Uterus (tissue), 4 donors: ENCODE measurements around the gene MEGF9. TPM values are rescaled to one million over a fixed set of nuclear protein-coding genes. Genes with fewer than 3 reads are reported as not detected.

Experiments used
- DNase-seq, 2 donors: peaks; one replicate each; pipeline ENCODE4 v3.0.0-alpha.2; 2019 to 2020
- H3K27ac ChIP-seq, 2 donors: fragments of 200-600 bp; sonication (generic); 1 replicate in 1 of 2; 2 replicates in 1 of 2; pipeline ENCODE4 v1.5.1; 2016 to 2018
- H3K27me3 ChIP-seq, 2 donors: fragments of 200-600 bp; sonication (generic); one replicate each; pipeline ENCODE4 v1.5.1; 2018 to 2019; ENCODE audit warnings: control low read depth in 1 of 2
- H3K36me3 ChIP-seq, 2 donors: fragments of 200-600 bp; sonication (generic); one replicate each; pipeline ENCODE4 v1.5.1; 2019; ENCODE audit warnings: control low read depth in 1 of 2
- H3K4me1 ChIP-seq, 2 donors: fragments of 200-600 bp; sonication (generic); one replicate each; pipeline ENCODE4 v1.5.1; 2018 to 2019; ENCODE audit warnings: control low read depth in 1 of 2
- H3K4me3 ChIP-seq, 2 donors: fragments of 200-600 bp; sonication (generic); 1 replicate in 1 of 2; 2 replicates in 1 of 2; pipeline ENCODE4 v1.5.1; 2018 to 2019; ENCODE audit warnings: mild to moderate bottlenecking in 1 of 2
- H3K9me3 ChIP-seq, 2 donors: fragments of 200-600 bp; sonication (generic); one replicate each; pipeline ENCODE4 v1.5.1; 2019; ENCODE audit warnings: control low read depth in 1 of 2
- POLR2A ChIP-seq, 2 donors: fragments of 450-650 bp; IDR thresholded peaks; one replicate each; pipeline ENCODE4 v1.6.1; 2016; ENCODE audit warnings: antibody characterized with exemption in 2 of 2, mild to moderate bottlenecking in 1 of 2, moderate library complexity in 1 of 2
- intact Hi-C: fragments of 100-400 bp; cut with DNase I; formaldehyde crosslinking; loops from one replicate; pipeline ENCODE4 v1.15.1; 2023; ENCODE audit warnings: low total_unique reads
- total RNA-seq, 4 donors: library from RNA; depleted of rRNA in 3 of 4; stranded (reverse); fragments of >200 nt in 3 of 4; gene quantifications; one replicate each; pipeline versions ENCODE4 v1.1.0 to v1.2.4, GENCODE V29; 2014 to 2023
- TF ChIP-seq, protein P1 (sequence below), 4 experiments: fragments of 200-600 bp in 2 of 4; fragments of 450-650 bp in 2 of 4; sonication (generic) in 2 of 4; IDR thresholded peaks; one replicate each; pipeline ENCODE4 v1.5.1; 2016 to 2019; ENCODE audit warnings: antibody characterized with exemption in 4 of 4, mild to moderate bottlenecking in 2 of 4, moderate library complexity in 1 of 4
- donor health status: DM: yes; HTN: yes; CAD: no.

MEGF9 gene
- total RNA-seq, 4 donors from 2014 or later = 6.1 to 16.2 (median 13.1) TPM

DNA sequence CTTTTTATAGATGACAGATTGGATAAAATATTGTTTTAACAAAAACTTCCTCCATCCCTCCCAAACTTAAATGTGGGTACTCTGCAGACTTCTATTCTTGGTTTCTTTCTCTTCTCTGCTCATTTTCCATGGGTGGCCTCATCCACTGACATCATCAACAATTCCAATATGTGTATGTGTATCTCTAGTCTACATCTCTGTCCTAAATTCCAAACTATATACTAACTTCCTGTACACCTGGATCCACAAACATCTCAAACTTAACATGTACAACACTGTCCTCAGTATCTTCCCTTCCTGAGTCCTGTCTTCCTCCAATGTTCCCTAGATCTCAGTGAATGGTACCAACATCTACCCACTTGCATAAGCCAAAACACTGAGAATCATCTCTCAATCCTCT, 105.8 kb downstream of the MEGF9 start:
- Histone ChIP-seq H3K4me1 (no peaks in the 10 kb centered on the region), H3K36me3 (no peaks in the 10 kb centered on the region), H3K9me3 (no peaks in the 10 kb centered on the region), H3K4me3 (no peak overlapping the region), H3K27me3 (no peaks in the 10 kb centered on the region), H3K27ac (no peak overlapping the region)
- DNase-seq = no peak
- TF ChIP-seq POLR2A (IDR thresholded peaks at IDR 0.05) = no peak
- TF ChIP-seq, protein P1, sequence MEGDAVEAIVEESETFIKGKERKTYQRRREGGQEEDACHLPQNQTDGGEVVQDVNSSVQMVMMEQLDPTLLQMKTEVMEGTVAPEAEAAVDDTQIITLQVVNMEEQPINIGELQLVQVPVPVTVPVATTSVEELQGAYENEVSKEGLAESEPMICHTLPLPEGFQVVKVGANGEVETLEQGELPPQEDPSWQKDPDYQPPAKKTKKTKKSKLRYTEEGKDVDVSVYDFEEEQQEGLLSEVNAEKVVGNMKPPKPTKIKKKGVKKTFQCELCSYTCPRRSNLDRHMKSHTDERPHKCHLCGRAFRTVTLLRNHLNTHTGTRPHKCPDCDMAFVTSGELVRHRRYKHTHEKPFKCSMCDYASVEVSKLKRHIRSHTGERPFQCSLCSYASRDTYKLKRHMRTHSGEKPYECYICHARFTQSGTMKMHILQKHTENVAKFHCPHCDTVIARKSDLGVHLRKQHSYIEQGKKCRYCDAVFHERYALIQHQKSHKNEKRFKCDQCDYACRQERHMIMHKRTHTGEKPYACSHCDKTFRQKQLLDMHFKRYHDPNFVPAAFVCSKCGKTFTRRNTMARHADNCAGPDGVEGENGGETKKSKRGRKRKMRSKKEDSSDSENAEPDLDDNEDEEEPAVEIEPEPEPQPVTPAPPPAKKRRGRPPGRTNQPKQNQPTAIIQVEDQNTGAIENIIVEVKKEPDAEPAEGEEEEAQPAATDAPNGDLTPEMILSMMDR (IDR thresholded peaks at IDR 0.05) = no peak
- intact Hi-C loops = no loop called here

DNA sequence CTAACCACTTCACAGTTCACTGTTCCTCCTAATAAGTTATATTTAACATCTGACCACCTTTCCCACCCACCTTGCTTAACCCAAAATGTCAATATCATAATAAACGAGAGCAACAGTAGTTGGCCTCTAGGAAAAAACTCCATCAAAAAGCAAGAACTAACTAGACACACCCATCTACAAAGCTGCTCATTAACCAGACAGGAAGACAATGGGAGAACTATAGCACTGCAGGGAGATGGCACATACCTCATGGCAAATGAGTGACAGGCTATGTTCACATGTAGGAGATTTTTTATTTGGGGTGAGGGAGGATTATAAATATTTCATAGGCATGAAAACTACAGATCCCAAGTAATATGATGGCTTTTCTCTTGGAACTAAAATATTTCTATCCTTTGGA, 110.7 kb downstream of the MEGF9 start:
- H3K36me3 ChIP-seq = no peaks in the 10 kb centered on the region
- no peaks in the 10 kb centered on the region for H3K9me3 ChIP-seq
- no peaks in the 10 kb centered on the region for H3K4me1 ChIP-seq
- no peak for TF ChIP-seq POLR2A (IDR thresholded peaks at IDR 0.05)
- TF ChIP-seq, protein P1 (IDR thresholded peaks at IDR 0.05) = no peak
- no peak overlapping the region for H3K27ac ChIP-seq
- DNase-seq = no peak
- H3K27me3 ChIP-seq = no peaks in the 10 kb centered on the region
- intact Hi-C loops = no loop called here
- H3K4me3 ChIP-seq = no peak overlapping the region

DNA sequence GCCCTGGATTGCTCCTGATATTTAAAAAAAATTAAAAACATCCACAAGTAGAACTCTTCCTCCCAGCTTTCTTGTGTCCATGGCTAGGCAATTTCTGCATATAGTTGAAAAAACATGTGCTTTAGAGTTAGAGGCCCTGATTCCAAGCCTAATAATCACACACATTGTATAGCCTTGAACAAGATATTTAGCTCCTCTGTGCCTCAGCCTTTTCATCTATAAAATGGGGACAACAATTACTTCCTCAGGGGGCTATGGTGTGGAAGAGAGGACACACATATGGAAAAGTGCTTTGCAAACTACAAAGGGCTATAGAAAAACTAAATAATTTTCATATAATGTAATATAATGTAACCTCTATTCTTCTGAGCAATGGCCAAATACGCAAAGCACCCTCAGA, 111.3 kb downstream of the MEGF9 start:
- Histone ChIP-seq H3K9me3 (no peaks in the 10 kb centered on the region), H3K27ac (no peak overlapping the region), H3K27me3 (no peaks in the 10 kb centered on the region), H3K4me3 (no peak overlapping the region), H3K4me1 (no peaks in the 10 kb centered on the region), H3K36me3 (no peaks in the 10 kb centered on the region)
- DNase-seq = no peak
- TF ChIP-seq, protein P1 (IDR thresholded peaks at IDR 0.05) = no peak
- TF ChIP-seq POLR2A (IDR thresholded peaks at IDR 0.05) = no peak
- intact Hi-C loops = no loop called here

DNA sequence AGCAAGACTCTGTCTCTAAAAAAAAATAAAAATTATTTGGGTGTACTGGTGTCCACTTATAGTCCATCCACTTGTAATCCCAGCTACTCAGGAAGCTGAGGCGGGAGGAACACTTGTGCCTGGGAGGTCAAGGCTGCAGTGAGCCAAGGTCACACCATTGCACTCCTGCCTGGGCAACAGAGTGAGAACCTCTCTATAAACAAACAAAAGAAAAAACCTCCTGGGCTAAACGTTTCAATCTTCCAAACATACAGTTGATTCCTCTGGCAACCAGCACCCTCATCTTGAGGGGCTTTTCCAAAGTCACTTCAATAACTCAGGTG, 120.4 kb downstream of the MEGF9 start:
- Histone ChIP-seq H3K36me3 (no peaks in the 10 kb centered on the region), H3K9me3 (no peaks in the 10 kb centered on the region), H3K27ac (no peak overlapping the region), H3K4me3 (no peak overlapping the region), H3K27me3 (no peaks in the 10 kb centered on the region), H3K4me1 (no peaks in the 10 kb centered on the region)
- TF ChIP-seq, protein P1 (IDR thresholded peaks at IDR 0.05) = no peak
- no peak for TF ChIP-seq POLR2A (IDR thresholded peaks at IDR 0.05)
- DNase-seq = no peak
- intact Hi-C loops = no loop called here

DNA sequence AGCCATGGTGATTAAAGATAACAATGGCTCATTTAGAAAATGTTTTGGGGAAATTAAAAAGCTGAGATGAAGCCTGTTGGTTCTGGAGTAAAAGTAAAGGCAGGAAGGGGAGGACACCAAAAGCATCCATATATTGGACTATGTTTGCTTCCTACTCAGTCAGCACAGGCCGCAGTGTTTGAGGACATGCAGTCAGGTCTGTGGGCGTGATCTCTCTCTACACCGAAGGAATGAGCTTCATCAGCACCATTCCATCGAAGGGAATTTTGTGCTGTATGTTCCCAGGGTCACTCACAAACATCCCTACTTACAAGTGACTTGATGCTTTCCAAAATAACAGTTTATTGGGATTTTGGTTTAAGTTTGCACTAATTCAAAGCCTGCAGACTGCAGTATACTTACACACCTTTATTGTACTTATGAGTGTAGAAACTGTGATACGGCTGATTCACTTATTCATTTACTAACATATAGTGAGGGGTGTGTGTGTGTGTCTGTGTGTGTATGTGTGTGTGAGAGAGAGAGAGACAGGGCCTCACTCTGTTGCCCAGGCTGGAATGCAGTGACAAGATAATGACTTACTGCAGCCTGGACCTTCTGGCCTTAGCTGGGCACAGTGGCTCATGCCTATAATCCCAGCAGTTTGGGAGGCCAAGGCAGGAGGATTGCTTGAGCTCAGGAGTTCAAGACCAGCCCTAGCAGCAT, 120.9 kb downstream of the MEGF9 start:
- Histone ChIP-seq H3K27ac (no peak overlapping the region), H3K4me1 (no peaks in the 10 kb centered on the region), H3K9me3 (no peaks in the 10 kb centered on the region), H3K36me3 (no peaks in the 10 kb centered on the region), H3K27me3 (no peaks in the 10 kb centered on the region), H3K4me3 (no peak overlapping the region)
- DNase-seq = no peak
- TF ChIP-seq POLR2A (IDR thresholded peaks at IDR 0.05) = no peak
- TF ChIP-seq, protein P1 (IDR thresholded peaks at IDR 0.05) = no peak
- intact Hi-C loops = no loop called here
